GM12873 (cell line): ENCODE results near the gene KIAA1143.

Experiments used
- CTCF ChIP-seq: IDR thresholded peaks from 2 replicates; pipeline ENCODE4 v1.5.1; 2012; ENCODE audit warnings: low read depth, mild to moderate bottlenecking, moderate library complexity, low read length, control low read depth; ENCODE audit not compliant: insufficient read depth; ENCODE audit errors: missing control alignments

Gene KIAA1143

GRCh38 chr3:44761424-44762169, at the start of gene KIAA1143, which contains the start of gene KIF15:
TSS of gene KIAA1143 (minus strand) at chr3:44761619. CDS start at chr3:44761602, 17 bp downstream.
TSS of gene KIF15 (plus strand) at chr3:44761794. CDS start at chr3:44761866, 72 bp downstream.
- no peak for TF ChIP-seq CTCF

GRCh38 chr3:44805960-44806359, 44.5 kb upstream of the KIAA1143 start:
- peak; percentile 6 for TF ChIP-seq CTCF

- TF ChIP-seq CTCF = no peak
These were observed 41.9 kb upstream of the KIAA1143 start for GRCh38 chr3:44803298-44803697.

GRCh38 chr3:44802011-44802410, 40.6 kb upstream of the KIAA1143 start:
- no peak for TF ChIP-seq CTCF

- TF ChIP-seq CTCF = no peak
These were observed 33.8 kb upstream of the KIAA1143 start for GRCh38 chr3:44795197-44795596.

GRCh38 chr3:44782891-44783290, 21.5 kb upstream of the KIAA1143 start:
- TF ChIP-seq CTCF = no peak

- TF ChIP-seq CTCF = no peak
These were observed 10.7 kb upstream of the KIAA1143 start for GRCh38 chr3:44772099-44772442.
